ENCODE measurements around the gene INSL3. TPM values are rescaled to one million over a fixed set of nuclear protein-coding genes. Genes with fewer than 3 reads are reported as not detected.

The INSL3 gene
- total and polyA plus RNA-seq, 2 of the 13 experiments (the other 11 are each of a cell fraction or from before 2014, with no cell fraction given): 0.30 TPM; not detected in 1

GRCh38 chr19:17859533-17860330, 38.4 kb upstream of the INSL3 start, which contains the start of gene RPL18A (continued):
- peak; percentile 44; the same call in 1 of the 2 replicates for TF ChIP-seq TARDBP (CRISPR knock-in tag; IDR thresholded peaks at IDR 0.05)
- TF ChIP-seq ZNF180 (CRISPR knock-in tag; IDR thresholded peaks at IDR 0.05; ENCODE audit: borderline replicate concordance, low read depth): no peak
- 0 out of 4 replicates have a peak, but pooled peaks of 1 of the 2 experiments have one; percentile 33 for TF ChIP-seq ATF4 (CRISPR knock-in tag; IDR thresholded peaks at IDR 0.05)
- peak in 1 of 2 experiments; percentile 6; a peak in 1 of 4 replicates for TF ChIP-seq MAFK (conservative IDR thresholded peaks at IDR 0.05 in 1 of 2, IDR thresholded peaks at IDR 0.05 in 1 of 2; ENCODE audit: low read length in 2 of 2)
- TF ChIP-seq YY1 (IDR thresholded peaks at IDR 0.05; ENCODE audit: insufficient read depth, insufficient replicate concordance, low read depth, low read length): peak; percentile 92
- peak; percentile 26; the same call in 1 of the 2 replicates for TF ChIP-seq ZNF792 (CRISPR knock-in tag; IDR thresholded peaks at IDR 0.05)
- peak in 1 of 2 experiments; percentile 82; a peak in 2 of 4 replicates for TF ChIP-seq KLF16 (CRISPR knock-in tag; IDR thresholded peaks at IDR 0.05)
- TF ChIP-seq ZNF44 (CRISPR knock-in tag; IDR thresholded peaks at IDR 0.05): peak; percentile 69; the same call in 1 of the 2 replicates
- no peak for TF ChIP-seq MED13 (CRISPR knock-in tag; IDR thresholded peaks at IDR 0.05)
- no peak for TF ChIP-seq ZMAT5 (CRISPR knock-in tag; IDR thresholded peaks at IDR 0.05; ENCODE audit: borderline replicate concordance, low read depth)
- TF ChIP-seq PBX2 (CRISPR knock-in tag; IDR thresholded peaks at IDR 0.05): peak; percentile 96
- peak; percentile 93 for TF ChIP-seq PHF8 (CRISPR knock-in tag; IDR thresholded peaks at IDR 0.05)
- TF ChIP-seq ZNF496 (CRISPR knock-in tag; IDR thresholded peaks at IDR 0.05; ENCODE audit: insufficient replicate concordance): no peak
- no peak for TF ChIP-seq GTF3A (CRISPR knock-in tag; conservative IDR thresholded peaks at IDR 0.05)
- TF ChIP-seq STAG1 (CRISPR knock-in tag; IDR thresholded peaks at IDR 0.05): peak; percentile 54
- no peak for TF ChIP-seq SRF (IDR thresholded peaks at IDR 0.05; ENCODE audit: low read depth, low read length)
- peak; percentile 59; the same call in 1 of the 2 replicates for TF ChIP-seq IRF9 (CRISPR knock-in tag; IDR thresholded peaks at IDR 0.05; ENCODE audit: borderline replicate concordance)
- no peak for TF ChIP-seq PPARG (CRISPR knock-in tag; conservative IDR thresholded peaks at IDR 0.05)
- TF ChIP-seq PHF20 (CRISPR knock-in tag; IDR thresholded peaks at IDR 0.05): peak; percentile 64; the same call in 1 of the 2 replicates
- TF ChIP-seq RFXAP (CRISPR knock-in tag; IDR thresholded peaks at IDR 0.05; ENCODE audit: borderline replicate concordance): 0 out of 2 replicates have a peak, but pooled peaks have one; percentile 50
- TF ChIP-seq ZNF781 (CRISPR knock-in tag; IDR thresholded peaks at IDR 0.05; ENCODE audit: borderline replicate concordance, not compliant biosample characterization): peak; percentile 80
- no peak for TF ChIP-seq ZNF83 (CRISPR knock-in tag; IDR thresholded peaks at IDR 0.05; ENCODE audit: borderline replicate concordance)
- TF ChIP-seq ZNF430 (CRISPR knock-in tag; IDR thresholded peaks at IDR 0.05): peak; percentile 46; the same call in 1 of the 2 replicates
- no peak for TF ChIP-seq KDM5A (IDR thresholded peaks at IDR 0.05; ENCODE audit: borderline replicate concordance, low read length)
- no peak for TF ChIP-seq ZNF746 (CRISPR knock-in tag; IDR thresholded peaks at IDR 0.05)
- no peak for TF ChIP-seq FOXA1 (IDR thresholded peaks at IDR 0.05)
- peak; percentile 76; the same call in 1 of the 2 replicates for TF ChIP-seq FOXA1 (CRISPR knock-in tag; IDR thresholded peaks at IDR 0.05)
- no peak for TF ChIP-seq CEBPG (CRISPR knock-in tag; IDR thresholded peaks at IDR 0.05)
